K562 (cell line): ENCODE measurements around the gene PET100. TPM values are rescaled to one million over a fixed set of nuclear protein-coding genes. Genes with fewer than 3 reads are reported as not detected.

ENCODE experiments used
- BRF2 ChIP-seq: IDR thresholded peaks from 3 replicates; pipeline ENCODE4 v1.6.1; 2011; ENCODE audit warnings: borderline replicate concordance, mild to moderate bottlenecking; ENCODE audit not compliant: insufficient read length, insufficient read depth
- CEBPB ChIP-seq: fragments of 450-650 bp; IDR thresholded peaks from 2 replicates; pipeline ENCODE4 v1.6.1; 2016; ENCODE audit warnings: missing genetic modification characterization, missing compliant biosample characterization
- E2F4 ChIP-seq: sonication (generic); formaldehyde crosslinking; IDR thresholded peaks from 2 replicates; pipeline ENCODE4 v1.8.0; 2022; ENCODE audit warnings: mild to moderate bottlenecking, low read depth, missing genetic modification reagents
- FOXA1 ChIP-seq: fragments of 450-650 bp; IDR thresholded peaks from 2 replicates; pipeline ENCODE4 v1.6.1; 2016; ENCODE audit warnings: mild to moderate bottlenecking, borderline replicate concordance
- GABPA ChIP-seq: fragments of 200-800 bp; sonication (Bioruptor generic); conservative IDR thresholded peaks from 2 replicates; pipeline ENCODE4 v1.6.1; 2016; ENCODE audit warnings: low read depth, missing genetic modification characterization, missing compliant biosample characterization
- HNRNPK ChIP-seq: fragments of 200-400 bp; formaldehyde crosslinking; IDR thresholded peaks from one replicate; pipeline ENCODE4 v1.6.1; 2018; ENCODE audit warnings: mild to moderate bottlenecking, low read depth, low read length; ENCODE audit not compliant: poor library complexity, severe bottlenecking
- KHSRP ChIP-seq: fragments of 450-650 bp; IDR thresholded peaks from 2 replicates; pipeline ENCODE4 v1.6.1; 2017
- KLF16 ChIP-seq: IDR thresholded peaks from 2 replicates; pipeline ENCODE4 v1.6.1; 2016; ENCODE audit warnings: antibody characterized with exemption
- MAFK ChIP-seq: IDR thresholded peaks from 2 replicates; pipeline ENCODE4 v1.6.1; 2011; ENCODE audit warnings: low read length, improper control_type of control experiment
- MXI1 ChIP-seq: IDR thresholded peaks from 2 replicates; pipeline ENCODE4 v1.6.1; 2011; ENCODE audit warnings: low read depth, mild to moderate bottlenecking, improper control_type of control experiment, low read length
- NFE2L1 ChIP-seq: fragments of 450-650 bp; IDR thresholded peaks from 2 replicates; pipeline ENCODE4 v1.6.1; 2016; ENCODE audit warnings: missing genetic modification characterization, low read depth, mild to moderate bottlenecking, missing compliant biosample characterization, moderate library complexity, borderline replicate concordance
- RAD51 ChIP-seq: fragments of 450-650 bp; IDR thresholded peaks from 2 replicates; pipeline ENCODE4 v1.7.1; 2016; ENCODE audit warnings: low read depth, mild to moderate bottlenecking, borderline replicate concordance
- TSC22D4 ChIP-seq: fragments of 450-650 bp; IDR thresholded peaks from 2 replicates; pipeline ENCODE4 v1.6.1; 2016; ENCODE audit warnings: missing genetic modification characterization, missing biosample characterization, control low read depth
- XRCC3 ChIP-seq: fragments of 450-650 bp; IDR thresholded peaks from 2 replicates; pipeline ENCODE4 v1.6.1; 2017; ENCODE audit warnings: mild to moderate bottlenecking, moderate library complexity
- ZBTB2 ChIP-seq: fragments of 450-650 bp; IDR thresholded peaks from 2 replicates; pipeline ENCODE4 v1.6.1; 2016; ENCODE audit warnings: antibody characterized with exemption
- ZC3H11A ChIP-seq: IDR thresholded peaks from 2 replicates; pipeline ENCODE4 v1.6.1; 2012; ENCODE audit warnings: low read depth, low read length, improper control_type of control experiment
- ZMIZ1 ChIP-seq, 2 experiments: fragments of 150-350 bp in 1 of 2; IDR thresholded peaks; 2 replicates each; pipeline ENCODE4 v1.6.1; 2012 to 2016; ENCODE audit warnings: low read depth in 2 of 2, low read length in 2 of 2, mild to moderate bottlenecking in 1 of 2, moderate library complexity in 1 of 2
- ZNF354B ChIP-seq: fragments of 250-450 bp; sonication (Bioruptor Pico); IDR thresholded peaks from 2 replicates; pipeline ENCODE4 v1.4.0; 2020
- ZNF655 ChIP-seq: fragments of 250-450 bp; sonication (Bioruptor Pico); IDR thresholded peaks from 2 replicates; pipeline ENCODE4 v1.5.0; 2021
- ZNF785 ChIP-seq: fragments of 250-450 bp; sonication (Bioruptor Pico); IDR thresholded peaks from 2 replicates; pipeline ENCODE4 v1.4.0; 2020; ENCODE audit warnings: mild to moderate bottlenecking
- polyA plus RNA-seq, 8 experiments: library from polyadenylated mRNA; depleted of rRNA in 4 of 8; stranded (reverse) in 5 of 8; unstranded in 3 of 8; fragments of >200 nt; fragmentation: Nextera tagmentation in 2 of 8; fragmentation: Illumina TruSeq in 1 of 8; extraction: Ambion mirVana in 2 of 8; extraction: Trizol in 1 of 8; gene quantifications; 2 replicates each; pipeline versions ENCODE4 v1.2.1 to v1.2.3, GENCODE V29; 2011 to 2014; ENCODE audit warnings: inconsistent platforms in 1 of 8, missing spikeins in 1 of 8
- total RNA-seq, 7 experiments: library from RNA; depleted of rRNA in 6 of 7; stranded (reverse); fragments of >200 nt in 6 of 7; fragmentation: Illumina TruSeq in 2 of 7; extraction: Trizol in 2 of 7; gene quantifications; 2 replicates each; pipeline versions ENCODE4 v1.2.1 to v1.2.3, GENCODE V29; 2011 to 2021; ENCODE audit warnings: low replicate concordance in 1 of 7

The PET100 gene
- total and polyA plus RNA-seq, 9 of the 15 experiments (the other 6 are each of a cell fraction or from before 2014, with no cell fraction given): 62.3 to 351 (median 98.3) TPM

GRCh38 chr19:7637374-7638256 is 8.0 kb downstream of the PET100 start (continued):
- TF ChIP-seq BRF2 (no peak), E2F4 (CRISPR knock-in tag) (no peak), MAFK (0 out of 2 replicates have a peak, but pooled peaks have one; percentile 8), GABPA (peak; percentile 90), ZNF354B (CRISPR knock-in tag) (no peak), ZNF785 (CRISPR knock-in tag) (no peak), ZBTB2 (no peak; the same call in 1 of the 2 replicates), ZMIZ1 (IDR thresholded peaks at IDR 0.05; ENCODE audit: low read depth in 2 of 2, low read length in 2 of 2) (peak in 1 of 2 experiments; percentile 31; a peak in 1 of 4 replicates), FOXA1 (no peak), CEBPB (tag) (no peak), ZC3H11A (no peak), HNRNPK (no peak), KHSRP (no peak), XRCC3 (no peak), MXI1 (no peak), KLF16 (no peak), NFE2L1 (tag) (no peak), ZNF655 (CRISPR knock-in tag) (no peak), RAD51 (no peak), TSC22D4 (tag) (no peak)
